RWPE2 (cell line): ENCODE data around the gene C1QTNF5.
A peak's percentile ranks its signal among the peaks of the same experiment; 100 is the strongest.

Experiments used
- ATAC-seq: fragments of 200-7000 bp; cut with Tn5 transposase; 3 replicates; pipeline ENCODE4 v1.9.1; 2021; ENCODE audit warnings: low read depth
- DNase-seq: peaks from one replicate; pipeline ENCODE4 v3.0.0-alpha.2; 2020; ENCODE audit warnings: low spot score
- H3K27ac ChIP-seq: fragments of 450-650 bp; 2 replicates; pipeline ENCODE4 v1.5.1; 2017; ENCODE audit warnings: mild to moderate bottlenecking; ENCODE audit not compliant: poor library complexity, severe bottlenecking
- H3K27me3 ChIP-seq: fragments of 250-450 bp; sonication (Bioruptor Pico); 2 replicates; pipeline ENCODE4 v1.5.1; 2021; ENCODE audit warnings: mild to moderate bottlenecking, moderate library complexity; ENCODE audit not compliant: insufficient read depth, poor library complexity, severe bottlenecking
- H3K36me3 ChIP-seq: fragments of 250-450 bp; sonication (Bioruptor Pico); 2 replicates; pipeline ENCODE4 v1.5.1; 2020; ENCODE audit warnings: low read depth, mild to moderate bottlenecking, moderate library complexity
- H3K4me1 ChIP-seq: fragments of 250-450 bp; sonication (Bioruptor Pico); 2 replicates; pipeline ENCODE4 v1.5.1; 2021; ENCODE audit warnings: mild to moderate bottlenecking, moderate library complexity; ENCODE audit not compliant: insufficient read depth, poor library complexity, severe bottlenecking
- H3K4me3 ChIP-seq: fragments of 250-450 bp; sonication (Bioruptor Pico); 2 replicates; pipeline ENCODE4 v1.5.1; 2021; ENCODE audit warnings: mild to moderate bottlenecking, moderate library complexity; ENCODE audit not compliant: severe bottlenecking
- H3K9me3 ChIP-seq: fragments of 250-450 bp; sonication (Bioruptor Pico); 2 replicates; pipeline ENCODE4 v1.5.1; 2021; ENCODE audit warnings: mild to moderate bottlenecking, moderate library complexity; ENCODE audit not compliant: severe bottlenecking
- CTCF ChIP-seq: fragments of 450-650 bp; IDR thresholded peaks from one replicate; pipeline ENCODE4 v1.5.1; 2017; ENCODE audit warnings: mild to moderate bottlenecking, moderate library complexity; ENCODE audit not compliant: poor library complexity, severe bottlenecking

Gene C1QTNF5

DNA sequence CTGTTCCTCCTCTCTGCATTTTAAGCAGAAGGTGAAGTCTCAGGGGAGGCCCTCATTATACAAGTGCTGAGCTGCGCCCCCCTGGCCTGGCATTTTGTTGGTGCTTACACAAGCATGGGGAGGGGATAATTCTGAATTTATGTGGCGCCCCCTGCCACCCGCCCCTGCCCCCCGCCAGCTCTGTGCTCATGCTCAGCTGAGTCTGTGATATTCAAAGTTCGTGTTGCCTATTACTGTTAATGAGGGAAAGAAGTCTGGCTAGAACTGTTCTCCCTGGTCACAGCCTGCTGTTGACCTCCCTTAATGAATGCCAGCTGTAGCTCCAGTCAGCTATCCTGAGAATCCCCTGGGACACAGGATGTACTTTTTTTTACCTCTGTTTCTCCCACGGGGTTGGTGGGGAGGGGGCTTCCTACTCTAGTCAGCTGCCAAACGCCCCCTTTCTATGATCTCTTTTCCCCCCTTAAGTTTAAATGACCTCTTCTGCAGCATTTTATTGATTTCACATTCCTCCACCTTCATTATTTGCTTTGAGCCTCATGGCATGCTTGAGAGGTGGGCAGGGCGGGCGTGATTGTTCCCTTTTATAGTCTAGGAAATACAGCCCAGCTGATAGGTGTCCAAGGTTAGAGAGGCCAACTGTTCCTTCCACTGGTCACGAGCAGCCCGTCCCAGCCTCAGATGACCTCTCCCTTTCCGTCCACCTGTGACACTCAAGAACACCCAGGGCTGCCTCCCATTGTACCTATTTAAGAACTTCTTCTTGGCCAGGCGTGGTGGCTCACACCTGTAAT is 28.6 kb upstream of the C1QTNF5 start:
- H3K4me1 ChIP-seq: peaks cover 27% of the 10 kb centered on the region
- no peaks in the 10 kb centered on the region for H3K9me3 ChIP-seq
- H3K4me3 ChIP-seq: no peak overlapping the region
- H3K36me3 ChIP-seq: no peaks in the 10 kb centered on the region
- no peak for ATAC-seq
- TF ChIP-seq CTCF: no peak
- DNase-seq: no peak
- H3K27me3 ChIP-seq: no peaks in the 10 kb centered on the region
- peak overlapping the region; percentile 45 for H3K27ac ChIP-seq

DNA sequence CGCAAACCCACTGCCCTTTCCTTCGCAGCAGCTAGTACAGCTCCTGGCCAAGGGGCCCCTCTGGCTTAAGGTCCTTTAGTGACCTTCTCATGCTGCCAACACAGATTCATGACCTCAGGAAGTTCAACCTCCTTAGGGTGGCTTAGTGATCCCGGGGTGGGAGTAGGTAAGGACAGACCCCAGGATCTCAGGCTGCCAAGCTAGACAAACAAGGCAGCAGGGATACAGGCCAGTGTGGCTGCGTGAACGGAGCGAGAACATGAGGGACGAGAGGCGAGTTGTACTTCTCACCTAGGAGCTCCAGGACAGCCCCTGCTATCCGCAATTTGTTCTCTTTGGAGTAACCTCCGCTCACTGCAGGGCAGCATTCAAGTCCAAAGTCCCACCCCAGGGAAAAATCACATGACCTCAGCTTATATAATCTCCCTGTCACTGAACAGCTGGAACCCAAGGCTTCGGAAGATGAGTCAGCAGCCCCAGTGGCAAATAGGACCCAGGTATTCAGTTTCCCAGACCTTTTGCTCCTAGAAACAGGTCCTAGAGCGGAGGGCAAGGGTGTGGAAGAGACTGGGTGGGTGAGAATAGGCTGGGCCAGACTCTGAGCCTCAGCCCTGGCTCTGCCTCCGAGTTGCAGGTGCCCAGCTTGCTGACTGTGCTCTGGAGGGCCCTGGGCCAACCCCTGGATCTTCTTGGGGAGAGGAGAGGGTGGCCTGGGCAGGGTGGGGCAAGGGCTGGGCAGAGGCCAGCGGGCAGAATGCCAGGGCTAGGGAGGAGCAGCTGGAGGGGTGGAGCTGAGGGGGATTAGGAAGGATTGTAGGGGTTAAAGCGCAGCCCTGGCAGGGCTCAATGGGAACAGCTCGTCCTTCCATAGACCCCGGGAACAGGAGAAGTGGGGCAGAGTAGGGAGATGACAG is 27.7 kb upstream of the C1QTNF5 start:
- Histone ChIP-seq H3K27me3 (no peaks in the 10 kb centered on the region), H3K36me3 (no peaks in the 10 kb centered on the region), H3K27ac (peak overlapping the region; percentile 45), H3K4me3 (no peak overlapping the region), H3K4me1 (peaks cover 27% of the 10 kb centered on the region), H3K9me3 (no peaks in the 10 kb centered on the region)
- peak; percentile 73 for ATAC-seq
- no peak for TF ChIP-seq CTCF
- DNase-seq: peak; percentile 84

DNA sequence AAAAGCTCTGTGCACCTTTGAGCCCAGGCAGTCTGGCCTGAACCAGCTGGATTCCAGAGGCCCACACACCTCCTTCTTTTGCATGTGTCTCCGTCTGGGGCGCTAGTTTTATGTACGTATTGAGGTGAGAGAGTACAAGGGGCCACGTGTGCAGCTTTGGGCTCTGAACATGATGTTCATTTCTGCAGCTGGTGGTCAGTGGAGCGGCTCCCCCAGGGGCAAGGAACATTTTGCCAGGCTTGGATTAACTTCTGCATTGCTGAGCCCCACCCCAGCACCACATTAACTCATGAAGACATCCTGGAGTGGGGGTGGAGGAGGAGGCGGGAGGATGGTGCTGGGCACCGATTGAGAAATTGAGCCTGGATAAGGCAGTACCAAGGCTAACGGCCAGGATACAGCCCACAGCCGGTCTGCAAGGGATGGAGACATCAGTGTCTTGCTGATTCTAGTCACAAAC is 27.0 kb upstream of the C1QTNF5 start:
- no peak for TF ChIP-seq CTCF
- Histone ChIP-seq H3K27ac (peak overlapping the region; percentile 45), H3K4me1 (peaks cover 27% of the 10 kb centered on the region), H3K27me3 (no peaks in the 10 kb centered on the region), H3K9me3 (no peaks in the 10 kb centered on the region), H3K4me3 (no peak overlapping the region), H3K36me3 (no peaks in the 10 kb centered on the region)
- ATAC-seq (peak; percentile 55), DNase-seq (peak; percentile 67)

DNA sequence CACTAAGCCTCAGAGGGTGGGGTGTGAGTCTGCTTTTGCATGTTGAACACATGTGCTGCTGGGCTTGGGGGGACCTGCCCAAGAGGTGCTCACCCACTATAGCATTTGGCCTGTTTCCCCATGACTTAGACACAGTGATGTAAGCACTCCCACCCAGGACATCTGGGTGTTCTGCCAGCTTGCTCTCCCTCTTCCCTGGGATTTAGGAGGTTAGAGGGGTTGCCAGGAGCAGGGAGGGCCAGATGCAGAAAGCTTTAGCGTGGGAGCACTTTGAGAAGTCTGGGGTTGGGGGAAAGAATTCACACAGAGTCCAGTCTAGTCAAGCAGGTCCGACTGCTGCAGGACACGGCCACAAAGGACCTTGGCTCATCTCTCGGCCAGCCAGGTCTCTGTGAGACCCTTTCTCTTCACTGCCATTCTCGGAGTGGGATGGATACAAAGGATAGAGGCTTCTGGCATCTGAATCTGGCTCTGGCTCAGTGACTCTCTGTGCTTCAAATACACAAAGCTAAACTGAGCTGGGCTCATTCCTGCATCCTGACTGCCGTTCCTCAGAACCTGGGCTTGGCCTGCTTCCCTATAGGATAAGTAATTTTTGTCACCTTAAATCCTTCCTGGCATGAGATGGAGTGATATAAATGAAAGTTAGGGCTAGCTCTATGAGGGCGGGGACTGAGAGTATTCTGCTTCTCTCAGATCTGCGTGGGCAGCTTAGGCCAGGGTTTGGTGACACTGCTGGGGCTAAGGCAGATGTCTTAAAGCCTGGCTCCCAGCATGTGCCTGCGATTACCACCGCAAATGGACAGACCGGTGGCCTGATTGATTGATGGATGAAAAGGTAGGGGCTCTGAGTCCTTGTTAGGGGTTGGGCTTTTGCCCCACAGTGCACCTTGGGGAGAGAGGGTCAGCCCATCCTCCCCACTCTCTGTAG is 26.3 kb upstream of the C1QTNF5 start:
- Histone ChIP-seq H3K4me1 (peaks cover 32% of the 10 kb centered on the region), H3K27me3 (no peaks in the 10 kb centered on the region), H3K36me3 (no peaks in the 10 kb centered on the region), H3K4me3 (no peak overlapping the region), H3K9me3 (no peaks in the 10 kb centered on the region), H3K27ac (peak overlapping the region; percentile 45)
- DNase-seq: no peak
- ATAC-seq: no peak
- TF ChIP-seq CTCF: no peak
